ENCODE measurements around the gene CRTC3.

GRCh38 chr15:90618330-90619125, 88.8 kb downstream of the CRTC3 start:
- TF ChIP-seq EZH2 (IDR thresholded peaks at IDR 0.05; ENCODE audit: borderline replicate concordance, low read depth, low read length, severe bottlenecking) (no peak), POLR2A (IDR thresholded peaks at IDR 0.05; ENCODE audit: low read depth, low read length) (no peak), POLR2AphosphoS5 (IDR thresholded peaks at IDR 0.05; ENCODE audit: insufficient read depth, low read depth, low read length) (no peak), CTCF (IDR thresholded peaks at IDR 0.05; ENCODE audit: extremely low read depth in 1 of 2, insufficient read depth in 1 of 2, low read depth in 1 of 2, low read length in 2 of 2) (no peak)
